ENCODE results near the gene CHD8. TPM values are rescaled to one million over a fixed set of nuclear protein-coding genes. Genes with fewer than 3 reads are reported as not detected.

The CHD8 gene
- total RNA-seq, 4 donors from 2014 or later: 45.6 to 64.3 (median 55.0) TPM

DNA sequence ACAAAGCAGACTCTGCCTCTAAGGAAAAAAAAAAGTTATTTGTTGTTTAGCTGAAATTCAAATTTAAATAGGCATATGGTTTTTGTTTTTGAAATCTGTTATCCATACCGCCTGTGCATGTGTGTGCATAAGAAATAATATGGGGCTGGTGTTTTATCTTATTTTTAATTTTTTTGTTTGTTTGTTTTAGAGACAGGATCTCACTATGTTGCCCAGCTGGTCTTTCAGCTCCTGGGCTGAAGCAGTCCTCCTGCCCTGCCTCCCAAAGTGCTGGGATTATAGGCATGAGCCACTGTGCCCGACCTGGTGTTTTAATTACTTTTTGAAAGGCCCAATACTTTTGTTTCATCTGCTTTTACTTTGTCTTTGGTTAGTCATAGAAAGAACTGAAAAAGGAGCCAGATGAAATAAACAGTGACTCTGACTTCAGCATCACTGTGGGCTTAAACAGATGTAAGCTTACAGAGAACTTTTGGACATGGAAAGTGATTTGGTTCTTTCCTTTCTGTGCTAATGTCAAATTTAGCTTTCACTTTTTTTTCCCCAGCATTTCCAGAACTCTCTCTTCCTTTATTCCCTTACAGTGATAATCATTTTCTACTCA lies 109.3 kb downstream of the CHD8 start:
- 56% methylated on average over 2 of the region's 2 CpGs for WGBS
- intact Hi-C loops (cut with DNase I): no loop called here
- Histone ChIP-seq H3K27ac (replicated peaks in 1 of 4) (no peak overlapping the region), H3K27me3 (no peaks in the 10 kb centered on the region), H3K4me1 (no peaks in the 10 kb centered on the region), H3K9me3 (no peaks in the 10 kb centered on the region), H3K36me3 (peaks cover 7 to 12% (median 9%) of the 10 kb centered on the region in 4 donors), H3K4me3 (no peak overlapping the region)
- TF ChIP-seq, protein P1, sequence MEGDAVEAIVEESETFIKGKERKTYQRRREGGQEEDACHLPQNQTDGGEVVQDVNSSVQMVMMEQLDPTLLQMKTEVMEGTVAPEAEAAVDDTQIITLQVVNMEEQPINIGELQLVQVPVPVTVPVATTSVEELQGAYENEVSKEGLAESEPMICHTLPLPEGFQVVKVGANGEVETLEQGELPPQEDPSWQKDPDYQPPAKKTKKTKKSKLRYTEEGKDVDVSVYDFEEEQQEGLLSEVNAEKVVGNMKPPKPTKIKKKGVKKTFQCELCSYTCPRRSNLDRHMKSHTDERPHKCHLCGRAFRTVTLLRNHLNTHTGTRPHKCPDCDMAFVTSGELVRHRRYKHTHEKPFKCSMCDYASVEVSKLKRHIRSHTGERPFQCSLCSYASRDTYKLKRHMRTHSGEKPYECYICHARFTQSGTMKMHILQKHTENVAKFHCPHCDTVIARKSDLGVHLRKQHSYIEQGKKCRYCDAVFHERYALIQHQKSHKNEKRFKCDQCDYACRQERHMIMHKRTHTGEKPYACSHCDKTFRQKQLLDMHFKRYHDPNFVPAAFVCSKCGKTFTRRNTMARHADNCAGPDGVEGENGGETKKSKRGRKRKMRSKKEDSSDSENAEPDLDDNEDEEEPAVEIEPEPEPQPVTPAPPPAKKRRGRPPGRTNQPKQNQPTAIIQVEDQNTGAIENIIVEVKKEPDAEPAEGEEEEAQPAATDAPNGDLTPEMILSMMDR (IDR thresholded peaks at IDR 0.05): no peak
- no peak for DNase-seq (ENCODE audit: extremely low spot score)

DNA sequence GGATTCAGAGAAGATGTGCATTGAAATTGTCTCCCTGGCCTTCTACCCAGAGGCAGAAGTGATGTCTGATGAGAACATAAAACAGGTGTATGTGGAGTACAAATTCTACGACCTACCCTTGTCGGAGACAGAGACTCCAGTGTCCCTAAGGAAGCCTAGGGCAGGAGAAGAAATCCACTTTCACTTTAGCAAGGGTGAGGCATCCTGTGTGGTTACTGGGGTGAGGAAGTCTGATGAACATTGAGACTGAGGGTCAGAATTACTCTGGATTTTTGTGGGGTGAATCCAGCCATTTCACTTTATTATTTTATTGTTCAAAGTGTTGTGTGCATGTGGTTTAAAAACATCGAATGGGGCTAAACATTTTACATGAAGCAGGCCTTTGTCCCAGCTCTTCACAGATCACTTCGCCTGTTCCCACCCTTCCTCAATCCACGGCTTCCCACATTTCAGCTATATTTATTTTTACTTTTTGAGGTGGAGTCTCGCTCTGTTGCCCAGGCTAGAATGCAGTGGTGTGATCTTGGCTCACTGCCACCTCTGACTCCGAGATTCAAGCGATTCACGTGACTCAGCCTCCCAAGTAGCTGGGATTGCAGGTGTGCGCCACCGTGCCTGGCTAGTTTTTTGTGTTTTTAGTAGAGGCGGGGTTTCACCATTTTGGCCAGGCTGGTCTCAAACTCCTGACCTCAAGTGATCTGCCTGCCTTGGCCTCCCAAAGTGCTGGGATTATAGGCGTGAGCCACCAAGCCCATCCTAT lies 112.7 kb downstream of the CHD8 start:
- no peak for TF ChIP-seq POLR2A (IDR thresholded peaks at IDR 0.05; ENCODE audit: low read depth)
- TF ChIP-seq, protein P1 (IDR thresholded peaks at IDR 0.05): no peak
- no peak for TF ChIP-seq POLR2AphosphoS5 (IDR thresholded peaks at IDR 0.05)
- TF ChIP-seq EP300 (IDR thresholded peaks at IDR 0.05): no peak
- H3K4me1 ChIP-seq: no peaks in the 10 kb centered on the region
- DNase-seq (ENCODE audit: extremely low spot score): no peak
- intact Hi-C loops (cut with DNase I): no loop called here
- no peak overlapping the region for H3K27ac ChIP-seq (replicated peaks in 1 of 4)
- 81% methylated on average over 13 of the region's 13 CpGs for WGBS
- no peaks in the 10 kb centered on the region for H3K9me3 ChIP-seq
- no peak overlapping the region for H3K4me3 ChIP-seq
- H3K27me3 ChIP-seq: peaks cover 0 to 5% (median 0%) of the 10 kb centered on the region in 4 donors
- H3K36me3 ChIP-seq: no peaks in the 10 kb centered on the region

Small RNA genes lying within 50 kb of the gene (small RNA-seq; reads per million reads assigned to genes)
- 0 reads per million in 3 donors for gene RN7SL650P
- gene SNORD8: 15,107 to 25,796 (median 23,387) reads per million in 3 donors
- gene SNORD9: 33.8 to 57.9 (median 47.5) reads per million in 3 donors

Other genes with a start within 250 kb of the CHD8 start
- gene HNRNPC, start 186.7 kb downstream of the CHD8 start, total RNA-seq: 100 to 1,000 TPM; 260 to 396 (median 292) TPM
- gene RPGRIP1, start 176.0 kb downstream of the CHD8 start, total RNA-seq: not detected
- gene SUPT16H, start 72.1 kb downstream of the CHD8 start, total RNA-seq: 10 to 100 TPM; 52.7 to 74.3 (median 60.5) TPM
- gene RAB2B, start 20.8 kb upstream of the CHD8 start, total RNA-seq: 10 to 100 TPM; 26.2 to 41.0 (median 28.3) TPM
- gene TOX4, start 21.1 kb upstream of the CHD8 start, total RNA-seq: 10 to 100 TPM; 42.6 to 81.2 (median 49.1) TPM
- 10 to 100 TPM; 40.6 to 64.4 (median 48.0) TPM for gene METTL3, start 55.2 kb upstream of the CHD8 start, total RNA-seq
- 10 to 100 TPM in 3 of 4 donors, 1 to 10 TPM in 1; 8.3 to 21.6 (median 15.2) TPM for gene SALL2, start 70.2 kb upstream of the CHD8 start, total RNA-seq
- not detected for gene OR10G3, start 124.0 kb upstream of the CHD8 start, total RNA-seq
- not detected for gene OR10G2, start 178.8 kb upstream of the CHD8 start, total RNA-seq
- not detected for gene OR4E2, start 197.7 kb upstream of the CHD8 start, total RNA-seq
- not detected for gene OR4E1, start 217.7 kb upstream of the CHD8 start, total RNA-seq

All from esophagus muscularis mucosa (tissue), 4 donors.